Measurements from ENCODE around the gene STARD3.

- TF ChIP-seq, protein P1, sequence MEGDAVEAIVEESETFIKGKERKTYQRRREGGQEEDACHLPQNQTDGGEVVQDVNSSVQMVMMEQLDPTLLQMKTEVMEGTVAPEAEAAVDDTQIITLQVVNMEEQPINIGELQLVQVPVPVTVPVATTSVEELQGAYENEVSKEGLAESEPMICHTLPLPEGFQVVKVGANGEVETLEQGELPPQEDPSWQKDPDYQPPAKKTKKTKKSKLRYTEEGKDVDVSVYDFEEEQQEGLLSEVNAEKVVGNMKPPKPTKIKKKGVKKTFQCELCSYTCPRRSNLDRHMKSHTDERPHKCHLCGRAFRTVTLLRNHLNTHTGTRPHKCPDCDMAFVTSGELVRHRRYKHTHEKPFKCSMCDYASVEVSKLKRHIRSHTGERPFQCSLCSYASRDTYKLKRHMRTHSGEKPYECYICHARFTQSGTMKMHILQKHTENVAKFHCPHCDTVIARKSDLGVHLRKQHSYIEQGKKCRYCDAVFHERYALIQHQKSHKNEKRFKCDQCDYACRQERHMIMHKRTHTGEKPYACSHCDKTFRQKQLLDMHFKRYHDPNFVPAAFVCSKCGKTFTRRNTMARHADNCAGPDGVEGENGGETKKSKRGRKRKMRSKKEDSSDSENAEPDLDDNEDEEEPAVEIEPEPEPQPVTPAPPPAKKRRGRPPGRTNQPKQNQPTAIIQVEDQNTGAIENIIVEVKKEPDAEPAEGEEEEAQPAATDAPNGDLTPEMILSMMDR (IDR thresholded peaks at IDR 0.05): no peak
- no peak for TF ChIP-seq POLR2A (IDR thresholded peaks at IDR 0.05)
Measured at GRCh38 chr17:39702901-39703893, 66.3 kb downstream of the STARD3 start.

Data from right lobe of liver (tissue), 4 donors.